GM19455 (cell line): ENCODE results near the gene SYTL1.
A peak's percentile ranks its signal among the peaks of the same experiment; 100 is the strongest.

Source experiments
- ATAC-seq: cut with Tn5 transposase; IDR thresholded peaks from one replicate; pipeline ENCODE4 v1.9.1; 2021; ENCODE audit not compliant: unreplicated experiment

Gene SYTL1

GRCh38 chr1:27363766-27364695 is 22.2 kb downstream of the SYTL1 start:
- no peak for ATAC-seq

GRCh38 chr1:27364696-27365371 is 23.0 kb downstream of the SYTL1 start:
- peak; percentile 12 for ATAC-seq

GRCh38 chr1:27365372-27366112 is 23.7 kb downstream of the SYTL1 start:
- ATAC-seq, result peak; percentile 43

- ATAC-seq, result peak; percentile 33
Measured at GRCh38 chr1:27366113-27366410, 24.2 kb downstream of the SYTL1 start.

GRCh38 chr1:27366411-27367159 is 24.8 kb downstream of the SYTL1 start, which contains the start of gene MAP3K6:
Gene MAP3K6 (minus strand): TSS chr1:27366961. CDS start chr1:27366597, 364 bp downstream.
- ATAC-seq, result peak; percentile 32

GRCh38 chr1:27367160-27367650 is 25.4 kb downstream of the SYTL1 start:
- ATAC-seq, result no peak

- no peak for ATAC-seq
Measured at GRCh38 chr1:27368869-27369582, 27.2 kb downstream of the SYTL1 start.

GRCh38 chr1:27372022-27372807 is 30.4 kb downstream of the SYTL1 start:
- ATAC-seq, result no peak

GRCh38 chr1:27372808-27373690 is 31.2 kb downstream of the SYTL1 start:
- no peak for ATAC-seq

- no peak for ATAC-seq
Measured at GRCh38 chr1:27374362-27375086, 32.7 kb downstream of the SYTL1 start, which contains the start of gene FCN3. Gene FCN3 (minus strand): TSS chr1:27374824. CDS start chr1:27374818, 6 bp downstream.

- ATAC-seq, result no peak
Measured at GRCh38 chr1:27377760-27378495, 36.1 kb downstream of the SYTL1 start.

- no peak for ATAC-seq
Measured at GRCh38 chr1:27379564-27380122, 37.8 kb downstream of the SYTL1 start.

- ATAC-seq, result no peak
Measured at GRCh38 chr1:27380224-27380623, 38.4 kb downstream of the SYTL1 start.

- ATAC-seq, result no peak
Measured at GRCh38 chr1:27380766-27381733, 39.2 kb downstream of the SYTL1 start.
